CD4-positive, alpha-beta T cell treated with Interleukin-6 for 4 hours (primary cell): ENCODE results near the gene ARHGEF19.
"Not testable (repeated sequence)": the region's sequence is repeated elsewhere in the genome, so short reads cannot be mapped to it uniquely, and the experiment has no call there.

Experiments used
- DNase-seq: peaks from one replicate; pipeline ENCODE4 v3.0.0-alpha.2; 2020; ENCODE audit warnings: mixed read lengths

The ARHGEF19 gene

GRCh38 chr1:16202281-16203210 lies 9.9 kb downstream of the ARHGEF19 start:
- no peak for DNase-seq

GRCh38 chr1:16199700-16200099 lies 12.8 kb downstream of the ARHGEF19 start:
- no peak for DNase-seq

- no peak for DNase-seq
Observed at GRCh38 chr1:16199157-16199501, 13.3 kb downstream of the ARHGEF19 start.

GRCh38 chr1:16198444-16199156 lies 13.9 kb downstream of the ARHGEF19 start:
- DNase-seq, result no peak

- DNase-seq, result no peak
Observed at GRCh38 chr1:16196874-16197273, 15.6 kb downstream of the ARHGEF19 start.

- not testable (repeated sequence) for DNase-seq
Observed at GRCh38 chr1:16196139-16196538, 16.3 kb downstream of the ARHGEF19 start.

- no peak for DNase-seq
Observed at GRCh38 chr1:16195518-16195905, 16.9 kb downstream of the ARHGEF19 start.

- DNase-seq, result no peak
Observed at GRCh38 chr1:16191916-16192546, 20.4 kb downstream of the ARHGEF19 start.

GRCh38 chr1:16191309-16191708 lies 21.1 kb downstream of the ARHGEF19 start:
- DNase-seq, result no peak

- DNase-seq, result no peak
Observed at GRCh38 chr1:16189921-16190621, 22.4 kb downstream of the ARHGEF19 start.

GRCh38 chr1:16189003-16189402 lies 23.4 kb downstream of the ARHGEF19 start:
- no peak for DNase-seq

- DNase-seq, result peak; percentile 83
Observed at GRCh38 chr1:16187748-16188401, 24.6 kb downstream of the ARHGEF19 start.

- no peak for DNase-seq
Observed at GRCh38 chr1:16186655-16187235, 25.7 kb downstream of the ARHGEF19 start.

GRCh38 chr1:16184557-16185303 lies 27.7 kb downstream of the ARHGEF19 start:
- DNase-seq, result no peak

GRCh38 chr1:16183765-16184556 lies 28.5 kb downstream of the ARHGEF19 start:
- DNase-seq, result no peak

GRCh38 chr1:16183179-16183578 lies 29.3 kb downstream of the ARHGEF19 start:
- DNase-seq, result no peak

- no peak for DNase-seq
Observed at GRCh38 chr1:16181887-16182719, 30.3 kb downstream of the ARHGEF19 start.

- no peak for DNase-seq
Observed at GRCh38 chr1:16180291-16180824, 32.1 kb downstream of the ARHGEF19 start.
